ENCODE measurements around the gene NTRK2. TPM values are rescaled to one million over a fixed set of nuclear protein-coding genes. Genes with fewer than 3 reads are reported as not detected.

The NTRK2 gene
- total RNA-seq, 1 donor from 2014 or later, result 0.02 TPM

GRCh38 chr9:84736081-84736480 lies 66.6 kb downstream of the NTRK2 start:
- Histone ChIP-seq H3K79me2 (ENCODE audit: low read depth) (no peaks in the 10 kb centered on the region), H3K9me3 (ENCODE audit: low read depth) (no peaks in the 10 kb centered on the region), H4K20me1 (ENCODE audit: low read depth) (no peaks in the 10 kb centered on the region), H3K27me3 (no peaks in the 10 kb centered on the region), H3K4me1 (peaks cover 7% of the 10 kb centered on the region), H3K36me3 (no peaks in the 10 kb centered on the region), H3F3A (ENCODE audit: low read depth) (no peaks in the 10 kb centered on the region), H3K27ac (no peak overlapping the region), H3K9ac (no peak overlapping the region), H3K4me3 (no peak overlapping the region), H2AFZ (replicated peaks) (no peak overlapping the region), H3K4me2 (no peak overlapping the region)
- H3K27ac Mint-ChIP-seq, result no peak overlapping the region
- H3K4me1 Mint-ChIP-seq, result peaks cover 19% of the 10 kb centered on the region
- no peaks in the 10 kb centered on the region for H3K27me3 Mint-ChIP-seq (ENCODE audit: insufficient read depth, low read depth)
- DNase-seq (ENCODE audit: low spot score), result no peak
- no peak overlapping the region for H3K4me3 Mint-ChIP-seq
- TF ChIP-seq EZH2 (IDR thresholded peaks at IDR 0.05) (no peak), EZH2phosphoT487 (IDR thresholded peaks at IDR 0.05) (no peak), CTCF (IDR thresholded peaks at IDR 0.05) (no peak)
- no peaks in the 10 kb centered on the region for H3K9me3 Mint-ChIP-seq
- H3K36me3 Mint-ChIP-seq, result no peaks in the 10 kb centered on the region

GRCh38 chr9:84736536-84736935 lies 67.0 kb downstream of the NTRK2 start:
- no peaks in the 10 kb centered on the region for H3K79me2 ChIP-seq (ENCODE audit: low read depth)
- H3K4me2 ChIP-seq, result no peak overlapping the region
- DNase-seq (ENCODE audit: low spot score), result no peak
- peaks cover 18% of the 10 kb centered on the region for H3K4me1 Mint-ChIP-seq
- H2AFZ ChIP-seq (replicated peaks), result no peak overlapping the region
- H3K27me3 Mint-ChIP-seq (ENCODE audit: insufficient read depth, low read depth), result no peaks in the 10 kb centered on the region
- no peak overlapping the region for H3K4me3 Mint-ChIP-seq
- no peaks in the 10 kb centered on the region for H3K9me3 ChIP-seq (ENCODE audit: low read depth)
- no peak overlapping the region for H3K4me3 ChIP-seq
- no peak overlapping the region for H3K27ac Mint-ChIP-seq
- TF ChIP-seq CTCF (IDR thresholded peaks at IDR 0.05), result no peak
- TF ChIP-seq EZH2 (IDR thresholded peaks at IDR 0.05), result no peak
- TF ChIP-seq EZH2phosphoT487 (IDR thresholded peaks at IDR 0.05), result no peak
- no peak overlapping the region for H3K27ac ChIP-seq
- no peak overlapping the region for H3K9ac ChIP-seq
- peaks cover 7% of the 10 kb centered on the region for H3K4me1 ChIP-seq
- H3K27me3 ChIP-seq, result no peaks in the 10 kb centered on the region
- H3K36me3 Mint-ChIP-seq, result no peaks in the 10 kb centered on the region
- no peaks in the 10 kb centered on the region for H3K9me3 Mint-ChIP-seq
- H3F3A ChIP-seq (ENCODE audit: low read depth), result no peaks in the 10 kb centered on the region
- H4K20me1 ChIP-seq (ENCODE audit: low read depth), result no peaks in the 10 kb centered on the region
- no peaks in the 10 kb centered on the region for H3K36me3 ChIP-seq

- Histone ChIP-seq H3K4me3 (no peak overlapping the region), H3K9me3 (ENCODE audit: low read depth) (no peaks in the 10 kb centered on the region), H3K27ac (no peak overlapping the region), H2AFZ (replicated peaks) (no peak overlapping the region), H3K79me2 (ENCODE audit: low read depth) (no peaks in the 10 kb centered on the region), H3K9ac (no peak overlapping the region), H3F3A (ENCODE audit: low read depth) (no peaks in the 10 kb centered on the region), H4K20me1 (ENCODE audit: low read depth) (no peaks in the 10 kb centered on the region), H3K4me1 (peaks cover 7% of the 10 kb centered on the region), H3K4me2 (no peak overlapping the region), H3K27me3 (no peaks in the 10 kb centered on the region), H3K36me3 (no peaks in the 10 kb centered on the region)
- TF ChIP-seq CTCF (IDR thresholded peaks at IDR 0.05) (no peak), EZH2phosphoT487 (IDR thresholded peaks at IDR 0.05) (no peak), EZH2 (IDR thresholded peaks at IDR 0.05) (no peak)
- Mint-ChIP-seq H3K9me3 (no peaks in the 10 kb centered on the region), H3K27me3 (ENCODE audit: insufficient read depth, low read depth) (no peaks in the 10 kb centered on the region), H3K36me3 (no peaks in the 10 kb centered on the region), H3K27ac (no peak overlapping the region), H3K4me3 (no peak overlapping the region), H3K4me1 (peaks cover 18% of the 10 kb centered on the region)
- no peak for DNase-seq (ENCODE audit: low spot score)
Observed at GRCh38 chr9:84738353-84738752, 68.8 kb downstream of the NTRK2 start.

Measured in neural progenitor cell (in vitro differentiated cells).